Measurements from ENCODE around the gene ARID1B. TPM values are rescaled to one million over a fixed set of nuclear protein-coding genes. Genes with fewer than 3 reads are reported as not detected.

Gene ARID1B
- total and polyA plus RNA-seq, 2 of the 4 experiments (the other 2 are of a cell fraction) = 14.5 to 20.1 TPM

DNA sequence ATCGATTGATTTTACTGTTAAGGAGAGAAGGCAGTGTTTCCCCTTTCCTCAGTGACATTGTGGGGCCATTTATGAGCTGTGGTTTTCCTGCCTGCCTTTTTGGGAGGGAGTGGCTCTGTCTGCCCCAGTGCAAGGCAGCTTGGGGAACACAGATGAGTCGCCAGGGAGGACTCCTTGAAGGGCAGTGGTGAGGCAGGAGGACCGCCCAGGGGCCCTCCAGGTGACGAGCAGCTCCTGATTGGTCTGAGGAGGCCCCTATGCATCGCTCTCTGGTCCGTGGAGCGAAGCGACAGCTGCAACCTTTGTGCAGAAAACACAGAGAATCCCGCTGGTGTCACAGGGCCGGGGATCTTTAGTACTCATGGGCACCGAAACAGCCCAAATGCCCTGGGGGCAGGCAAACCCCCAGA is 445.8 kb downstream of the ARID1B start:
- no peak overlapping the region for H2BK5ac ChIP-seq (ENCODE audit: low read depth, low read length, poor library complexity, severe bottlenecking)
- no peak overlapping the region for H2BK120ac ChIP-seq (ENCODE audit: low read depth, low read length)
- H4K20me1 ChIP-seq (ENCODE audit: insufficient read depth, low read length) = no peaks in the 10 kb centered on the region
- no TSS peak for BruUV-seq (replicated peaks)
- H3K56ac ChIP-seq (ENCODE audit: extremely low read depth, insufficient read depth, low read length) = no peak overlapping the region
- no peak overlapping the region for H3K18ac ChIP-seq (ENCODE audit: low read depth, low read length)
- TF ChIP-seq, protein P1, sequence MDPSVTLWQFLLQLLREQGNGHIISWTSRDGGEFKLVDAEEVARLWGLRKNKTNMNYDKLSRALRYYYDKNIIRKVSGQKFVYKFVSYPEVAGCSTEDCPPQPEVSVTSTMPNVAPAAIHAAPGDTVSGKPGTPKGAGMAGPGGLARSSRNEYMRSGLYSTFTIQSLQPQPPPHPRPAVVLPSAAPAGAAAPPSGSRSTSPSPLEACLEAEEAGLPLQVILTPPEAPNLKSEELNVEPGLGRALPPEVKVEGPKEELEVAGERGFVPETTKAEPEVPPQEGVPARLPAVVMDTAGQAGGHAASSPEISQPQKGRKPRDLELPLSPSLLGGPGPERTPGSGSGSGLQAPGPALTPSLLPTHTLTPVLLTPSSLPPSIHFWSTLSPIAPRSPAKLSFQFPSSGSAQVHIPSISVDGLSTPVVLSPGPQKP (IDR thresholded peaks at IDR 0.05; ENCODE audit: borderline replicate concordance, low read depth, low read length) = no peak
- TF ChIP-seq MXI1 (IDR thresholded peaks at IDR 0.05; ENCODE audit: borderline replicate concordance, low read depth, low read length) (no peak), CHD1 (IDR thresholded peaks at IDR 0.05; ENCODE audit: low read depth, low read length) (no peak), RFX5 (IDR thresholded peaks at IDR 0.05; ENCODE audit: low read depth, low read length) (no peak)
- H4K91ac ChIP-seq (ENCODE audit: insufficient read depth, low read depth, low read length) = no peak overlapping the region
- no peak overlapping the region for H3K4me3 ChIP-seq (ENCODE audit: insufficient read depth, low read depth, low read length)
- ATAC-seq (ENCODE audit: low read depth) (no peak), DNase-seq (no peak)
- peak overlapping the region; percentile 26 for H2AFZ ChIP-seq (replicated peaks; ENCODE audit: low read length, poor library complexity)
- WGBS, 2 experiments (ENCODE audit: extremely low coverage in 2 of 2, insufficient read length in 1 of 2) = 88% methylated on average over 10 of the region's 11 CpGs; no CpG with 5 or more reads in 1 of the 2 experiments
- no peak overlapping the region for H4K8ac ChIP-seq (ENCODE audit: low read depth in 2 of 2, low read length in 2 of 2)
- peak overlapping the region; percentile 50 for H2AK9ac ChIP-seq (replicated peaks; ENCODE audit: low read depth, low read length, poor library complexity)
- H3K27ac ChIP-seq (ENCODE audit: insufficient read depth, low read length) = no peak overlapping the region
- no peak overlapping the region for H3K9ac ChIP-seq (ENCODE audit: low read depth, low read length)
- no peak overlapping the region for H3K14ac ChIP-seq (replicated peaks; ENCODE audit: low read depth, low read length)
- H3K9me3 ChIP-seq (ENCODE audit: control insufficient read depth, insufficient read depth, low read length) = no peaks in the 10 kb centered on the region
- no peak overlapping the region for H4K5ac ChIP-seq (ENCODE audit: low read depth, low read length)
- ChIA-PET CTCF (no interaction called here), POLR2A (ENCODE audit: unreplicated experiment) (no interaction called here)
- in situ Hi-C loops (cut with MboI; ENCODE audit: low sequenced_read_pairs) = no loop called here
- intact Hi-C loops (cut with micrococcal nuclease) = no loop called here
- H3K79me1 ChIP-seq (ENCODE audit: low read depth in 1 of 2, low read length in 2 of 2) = peaks cover 0 to 8% of the 10 kb centered on the region in 2 experiments; a peak in 1 of 4 replicates
- H2BK20ac ChIP-seq (ENCODE audit: low read depth, low read length) = no peak overlapping the region
- H3K36me3 ChIP-seq (ENCODE audit: control insufficient read depth, insufficient read depth, low read length) = no peaks in the 10 kb centered on the region
- no peaks in the 10 kb centered on the region for H3K27me3 ChIP-seq (ENCODE audit: control insufficient read depth, insufficient read depth, low read length)
- H3K4me1 ChIP-seq (ENCODE audit: control insufficient read depth, insufficient read depth, low read length) = peaks cover 8% of the 10 kb centered on the region
- no peak overlapping the region for H2AK5ac ChIP-seq (ENCODE audit: low read depth, low read length)
- H3K23ac ChIP-seq (ENCODE audit: low read depth, low read length) = no peak overlapping the region
- H3K9me1 ChIP-seq (ENCODE audit: insufficient read depth, low read length) = peaks cover 12% of the 10 kb centered on the region
- no peak overlapping the region for H2BK15ac ChIP-seq (ENCODE audit: low read depth, low read length)
- dilution Hi-C loops (cut with HindIII; ENCODE audit: low sequenced_read_pairs, unreplicated experiment) = no loop called here
- H3K4me2 ChIP-seq (ENCODE audit: low read depth, low read length) = no peak overlapping the region
- H3K4ac ChIP-seq (ENCODE audit: low read depth, low read length) = no peak overlapping the region

All from IMR-90 (cell line).